ENCODE data around the gene KRT40.

DNA sequence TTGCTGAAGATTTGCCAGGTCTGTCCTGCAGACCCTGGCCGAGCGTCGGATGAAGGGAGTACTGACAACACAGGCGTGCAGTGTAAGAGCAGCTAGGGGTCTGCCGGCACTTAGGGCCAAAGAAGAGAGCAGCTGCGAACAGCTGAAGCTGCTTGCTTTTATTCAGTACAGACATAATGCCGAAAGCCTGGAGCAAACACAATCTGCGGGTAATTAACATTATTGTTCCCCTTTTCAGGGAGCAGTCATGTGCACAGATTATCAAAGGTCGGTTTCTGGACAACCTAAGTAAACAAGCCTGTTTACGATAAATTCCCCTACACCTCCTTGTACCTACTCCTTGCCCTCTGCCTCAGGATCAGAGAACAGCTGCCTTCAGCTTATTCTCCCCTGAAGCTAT lies 34.7 kb downstream of the KRT40 start:
- TF ChIP-seq POLR2A (IDR thresholded peaks at IDR 0.05; ENCODE audit: low read depth, low read length) (no peak), TAF1 (IDR thresholded peaks at IDR 0.05; ENCODE audit: borderline replicate concordance, low read depth, low read length) (no peak), POLR2AphosphoS5 (IDR thresholded peaks at IDR 0.05; ENCODE audit: low read depth, low read length) (no peak)
